ENCODE results near the gene DENND4C.

DNA sequence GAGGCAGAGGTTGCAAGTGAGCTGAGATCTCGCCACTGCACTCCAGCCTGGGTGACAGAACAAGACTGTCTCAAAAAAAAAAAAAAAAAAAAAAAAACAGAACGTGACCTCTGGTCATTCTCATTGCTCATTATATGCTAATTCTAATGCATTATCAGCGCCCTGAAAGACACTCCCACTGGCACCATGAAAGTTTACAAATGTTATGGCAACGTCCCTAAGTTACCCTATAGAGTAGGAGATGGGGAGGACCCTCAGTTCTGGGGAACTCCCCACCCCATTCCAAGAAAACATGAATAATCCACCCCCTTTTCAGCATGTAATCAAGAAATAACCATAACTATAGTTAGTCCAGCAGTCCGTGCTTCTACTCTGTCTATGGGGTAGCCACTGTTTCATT lies 48.9 kb upstream of the DENND4C start:
- TF ChIP-seq, protein P1, sequence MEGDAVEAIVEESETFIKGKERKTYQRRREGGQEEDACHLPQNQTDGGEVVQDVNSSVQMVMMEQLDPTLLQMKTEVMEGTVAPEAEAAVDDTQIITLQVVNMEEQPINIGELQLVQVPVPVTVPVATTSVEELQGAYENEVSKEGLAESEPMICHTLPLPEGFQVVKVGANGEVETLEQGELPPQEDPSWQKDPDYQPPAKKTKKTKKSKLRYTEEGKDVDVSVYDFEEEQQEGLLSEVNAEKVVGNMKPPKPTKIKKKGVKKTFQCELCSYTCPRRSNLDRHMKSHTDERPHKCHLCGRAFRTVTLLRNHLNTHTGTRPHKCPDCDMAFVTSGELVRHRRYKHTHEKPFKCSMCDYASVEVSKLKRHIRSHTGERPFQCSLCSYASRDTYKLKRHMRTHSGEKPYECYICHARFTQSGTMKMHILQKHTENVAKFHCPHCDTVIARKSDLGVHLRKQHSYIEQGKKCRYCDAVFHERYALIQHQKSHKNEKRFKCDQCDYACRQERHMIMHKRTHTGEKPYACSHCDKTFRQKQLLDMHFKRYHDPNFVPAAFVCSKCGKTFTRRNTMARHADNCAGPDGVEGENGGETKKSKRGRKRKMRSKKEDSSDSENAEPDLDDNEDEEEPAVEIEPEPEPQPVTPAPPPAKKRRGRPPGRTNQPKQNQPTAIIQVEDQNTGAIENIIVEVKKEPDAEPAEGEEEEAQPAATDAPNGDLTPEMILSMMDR (IDR thresholded peaks at IDR 0.05) = no peak
- no peak for TF ChIP-seq ZFX (IDR thresholded peaks at IDR 0.05; ENCODE audit: borderline replicate concordance)

Measured in 22Rv1 (cell line).